ENCODE measurements around the gene ZNF239.

GRCh38 chr10:43594944-43595589, 20.7 kb upstream of the ZNF239 start:
- no peak for TF ChIP-seq POLR2A (IDR thresholded peaks at IDR 0.05)
- TF ChIP-seq, protein P1, sequence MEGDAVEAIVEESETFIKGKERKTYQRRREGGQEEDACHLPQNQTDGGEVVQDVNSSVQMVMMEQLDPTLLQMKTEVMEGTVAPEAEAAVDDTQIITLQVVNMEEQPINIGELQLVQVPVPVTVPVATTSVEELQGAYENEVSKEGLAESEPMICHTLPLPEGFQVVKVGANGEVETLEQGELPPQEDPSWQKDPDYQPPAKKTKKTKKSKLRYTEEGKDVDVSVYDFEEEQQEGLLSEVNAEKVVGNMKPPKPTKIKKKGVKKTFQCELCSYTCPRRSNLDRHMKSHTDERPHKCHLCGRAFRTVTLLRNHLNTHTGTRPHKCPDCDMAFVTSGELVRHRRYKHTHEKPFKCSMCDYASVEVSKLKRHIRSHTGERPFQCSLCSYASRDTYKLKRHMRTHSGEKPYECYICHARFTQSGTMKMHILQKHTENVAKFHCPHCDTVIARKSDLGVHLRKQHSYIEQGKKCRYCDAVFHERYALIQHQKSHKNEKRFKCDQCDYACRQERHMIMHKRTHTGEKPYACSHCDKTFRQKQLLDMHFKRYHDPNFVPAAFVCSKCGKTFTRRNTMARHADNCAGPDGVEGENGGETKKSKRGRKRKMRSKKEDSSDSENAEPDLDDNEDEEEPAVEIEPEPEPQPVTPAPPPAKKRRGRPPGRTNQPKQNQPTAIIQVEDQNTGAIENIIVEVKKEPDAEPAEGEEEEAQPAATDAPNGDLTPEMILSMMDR (IDR thresholded peaks at IDR 0.05), result no peak
